LNCaP clone FGC (cell line): ENCODE results near the gene GPC5.
A peak's percentile ranks its signal among the peaks of the same experiment; 100 is the strongest.

Source experiments
- DNase-seq: peaks from one replicate; pipeline ENCODE4 v3.0.0-alpha.2; 2011; ENCODE audit warnings: low read depth
- H3K4me3 ChIP-seq: 2 replicates; pipeline ENCODE4 v1.5.1; 2011; ENCODE audit warnings: mild to moderate bottlenecking, low read depth, low read length, control low read depth
- TF ChIP-seq, protein P1 (sequence below): IDR thresholded peaks from 2 replicates; pipeline ENCODE4 v1.5.1; 2012; ENCODE audit warnings: mild to moderate bottlenecking; ENCODE audit not compliant: control insufficient read depth, insufficient read depth; ENCODE audit errors: extremely low read depth

The GPC5 gene

DNA sequence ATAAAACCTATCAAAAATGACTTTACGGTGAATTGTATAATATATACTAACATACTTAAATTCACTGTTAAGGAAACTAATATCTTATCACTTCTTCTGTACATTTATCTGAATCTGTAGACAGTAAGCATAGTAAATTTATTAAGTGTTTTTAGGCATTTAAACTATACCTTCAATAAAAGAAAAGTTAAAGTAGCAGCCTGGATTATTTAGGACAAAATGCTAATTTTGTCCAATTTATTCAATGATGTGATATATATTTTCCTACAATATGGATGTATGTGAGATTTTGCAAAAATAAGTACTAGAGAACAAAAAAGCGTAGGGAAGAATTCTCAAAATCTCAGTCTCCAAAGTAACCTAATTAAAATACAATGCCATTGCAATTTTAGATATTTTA lies 299.9 kb downstream of the GPC5 start:
- TF ChIP-seq, protein P1, sequence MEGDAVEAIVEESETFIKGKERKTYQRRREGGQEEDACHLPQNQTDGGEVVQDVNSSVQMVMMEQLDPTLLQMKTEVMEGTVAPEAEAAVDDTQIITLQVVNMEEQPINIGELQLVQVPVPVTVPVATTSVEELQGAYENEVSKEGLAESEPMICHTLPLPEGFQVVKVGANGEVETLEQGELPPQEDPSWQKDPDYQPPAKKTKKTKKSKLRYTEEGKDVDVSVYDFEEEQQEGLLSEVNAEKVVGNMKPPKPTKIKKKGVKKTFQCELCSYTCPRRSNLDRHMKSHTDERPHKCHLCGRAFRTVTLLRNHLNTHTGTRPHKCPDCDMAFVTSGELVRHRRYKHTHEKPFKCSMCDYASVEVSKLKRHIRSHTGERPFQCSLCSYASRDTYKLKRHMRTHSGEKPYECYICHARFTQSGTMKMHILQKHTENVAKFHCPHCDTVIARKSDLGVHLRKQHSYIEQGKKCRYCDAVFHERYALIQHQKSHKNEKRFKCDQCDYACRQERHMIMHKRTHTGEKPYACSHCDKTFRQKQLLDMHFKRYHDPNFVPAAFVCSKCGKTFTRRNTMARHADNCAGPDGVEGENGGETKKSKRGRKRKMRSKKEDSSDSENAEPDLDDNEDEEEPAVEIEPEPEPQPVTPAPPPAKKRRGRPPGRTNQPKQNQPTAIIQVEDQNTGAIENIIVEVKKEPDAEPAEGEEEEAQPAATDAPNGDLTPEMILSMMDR: no peak
- DNase-seq: no peak
- H3K4me3 ChIP-seq: no peak overlapping the region

- no peak overlapping the region for H3K4me3 ChIP-seq
- DNase-seq: no peak
- TF ChIP-seq, protein P1: no peak
These were observed 300.3 kb downstream of the GPC5 start for GRCh38 chr13:91698767-91699166.

GRCh38 chr13:91699863-91700262 lies 301.4 kb downstream of the GPC5 start:
- DNase-seq: no peak
- TF ChIP-seq, protein P1: no peak
- no peak overlapping the region for H3K4me3 ChIP-seq

GRCh38 chr13:91701975-91702374 lies 303.6 kb downstream of the GPC5 start:
- TF ChIP-seq, protein P1: no peak
- DNase-seq: peak; percentile 85
- no peak overlapping the region for H3K4me3 ChIP-seq

DNA sequence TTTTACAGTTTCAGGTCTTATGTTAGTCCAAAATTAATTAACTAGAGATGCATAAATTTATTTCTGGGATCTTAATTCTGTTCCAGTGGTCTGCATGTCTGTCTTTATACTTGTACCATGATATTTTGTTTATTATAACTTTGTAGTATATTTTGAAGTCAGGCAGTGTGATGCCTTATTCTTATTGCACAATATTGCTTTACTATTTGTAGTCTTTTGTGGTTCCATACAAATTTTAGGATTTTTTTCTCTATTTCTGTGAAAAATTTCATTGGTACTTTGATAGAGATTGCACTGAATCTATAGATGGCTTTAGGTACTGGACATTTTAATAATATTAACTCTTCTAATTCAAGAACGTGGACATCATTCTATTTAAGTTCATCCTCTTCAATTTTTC lies 304.0 kb downstream of the GPC5 start:
- no peak for DNase-seq
- TF ChIP-seq, protein P1: no peak
- H3K4me3 ChIP-seq: no peak overlapping the region

GRCh38 chr13:91704398-91704797 lies 306.0 kb downstream of the GPC5 start:
- DNase-seq: no peak
- TF ChIP-seq, protein P1: no peak
- H3K4me3 ChIP-seq: no peak overlapping the region

DNA sequence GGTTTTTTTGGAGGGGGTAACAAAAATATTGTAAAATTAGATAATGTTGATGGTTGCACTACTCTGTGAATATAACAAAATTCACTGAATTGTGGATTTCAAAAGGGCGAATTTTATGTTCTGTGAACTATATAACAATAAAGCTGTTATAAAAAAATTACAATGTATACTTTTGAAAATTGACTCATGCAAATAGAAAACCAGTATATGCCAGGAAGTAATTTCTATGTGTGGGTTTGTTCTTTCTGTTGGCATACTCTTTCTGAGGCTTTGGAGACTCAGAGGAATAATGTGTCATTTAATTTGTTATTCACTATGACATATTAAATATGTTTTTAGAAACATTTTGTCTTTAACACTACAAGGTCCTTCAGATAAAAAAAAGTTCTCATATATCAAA lies 310.1 kb downstream of the GPC5 start:
- H3K4me3 ChIP-seq: no peak overlapping the region
- TF ChIP-seq, protein P1: no peak
- DNase-seq: no peak
